GM12878 (cell line): ENCODE results near the gene AGPAT4. TPM values are rescaled to one million over a fixed set of nuclear protein-coding genes. Genes with fewer than 3 reads are reported as not detected.

Source experiments
- ATAC-seq: fragments of 200-7000 bp; cut with Tn5 transposase; 3 replicates; pipeline ENCODE4 v1.9.1; 2020; ENCODE audit warnings: mild to moderate bottlenecking, moderate library complexity
- BruUV-seq: library from RNA; stranded (reverse); fragments of 400-500 nt; replicated peaks from 2 replicates; lab custom pipeline; 2021; lab: Mats Ljungman, UMichigan
- CTCF ChIA-PET: fragments of 300-600 bp; sonication (Branson Sonifier 250); formaldehyde crosslinking; extraction: SDS; loops from one replicate; lab custom pipeline; 2021; ENCODE audit warnings: inconsistent platforms; lab: Yijun Ruan, JAX
- POLR2A ChIA-PET: fragments of 350-600 bp; formaldehyde crosslinking; extraction: SDS; loops from one replicate; lab custom pipeline; 2021; ENCODE audit warnings: inconsistent platforms; lab: Charles Lee
- RAD21 ChIA-PET: fragments of 300-600 bp; sonication (Branson Sonifier 250); formaldehyde crosslinking; loops from one replicate; lab custom pipeline; 2023; ENCODE audit warnings: antibody characterized with exemption; ENCODE audit not compliant: unreplicated experiment; lab: Charles Lee
- SMC1A ChIA-PET: fragments of 300-600 bp; sonication (Branson Sonifier 250); formaldehyde crosslinking; loops from one replicate; lab custom pipeline; 2023; ENCODE audit not compliant: unreplicated experiment, uncharacterized antibody; lab: Charles Lee
- DNase-seq: peaks from one replicate; pipeline ENCODE4 v3.0.0-alpha.2; 2011; ENCODE audit warnings: low read depth, low spot score
- FAIRE-seq: peaks from 3 replicates; lab custom pipeline; 2011; peaks lifted over from hg19 to GRCh38; lab: Jason Lieb, UNC
- H2AFZ ChIP-seq: 2 replicates; pipeline ENCODE4 v1.6.0; 2011; ENCODE audit warnings: low read depth, low read length, control low read depth; ENCODE audit not compliant: control insufficient read depth
- H3K27ac ChIP-seq: 2 replicates; pipeline ENCODE4 v1.5.1; 2011; ENCODE audit warnings: control low read depth; ENCODE audit not compliant: control insufficient read depth, insufficient read depth
- H3K27me3 ChIP-seq, 2 experiments: replicated peaks in 1 of 2; 2 replicates each; pipeline versions ENCODE4 v1.6.0 to v1.6.1; 2011; ENCODE audit warnings: low read length in 1 of 2; ENCODE audit not compliant: control insufficient read depth in 2 of 2, insufficient read depth in 2 of 2
- H3K36me3 ChIP-seq, 2 experiments: 2 replicates each; pipeline ENCODE4 v1.5.1; 2011; ENCODE audit warnings: low read length in 1 of 2; ENCODE audit not compliant: control insufficient read depth in 2 of 2, insufficient read depth in 2 of 2
- H3K4me1 ChIP-seq: 2 replicates; pipeline ENCODE4 v1.6.1; 2011; ENCODE audit warnings: mild to moderate bottlenecking, low read length, moderate library complexity, mixed read lengths; ENCODE audit not compliant: control insufficient read depth, insufficient read depth
- H3K4me2 ChIP-seq: 2 replicates; pipeline ENCODE4 v1.6.0; 2011; ENCODE audit warnings: control low read depth; ENCODE audit not compliant: control insufficient read depth, insufficient read depth
- H3K4me3 ChIP-seq: fragments of 200-600 bp; sonication (generic); 2 replicates; pipeline ENCODE4 v1.5.1; 2016
- H3K79me2 ChIP-seq: 2 replicates; pipeline ENCODE4 v1.6.0; 2011; ENCODE audit warnings: low read length; ENCODE audit not compliant: control insufficient read depth, insufficient read depth
- H3K9ac ChIP-seq: 2 replicates; pipeline ENCODE4 v1.8.0; 2011; ENCODE audit warnings: low read length, control low read depth, mixed read lengths; ENCODE audit not compliant: control insufficient read depth, insufficient read depth
- H3K9me3 ChIP-seq: replicated peaks from 3 replicates; pipeline ENCODE4 v1.5.1; 2011; ENCODE audit warnings: mild to moderate bottlenecking, low read length; ENCODE audit not compliant: control insufficient read depth, insufficient read depth
- H4K20me1 ChIP-seq: 2 replicates; pipeline ENCODE4 v1.6.0; 2011; ENCODE audit not compliant: control insufficient read depth, insufficient read depth
- CHD2 ChIP-seq: IDR thresholded peaks from 2 replicates; pipeline ENCODE4 v1.6.1; 2011; ENCODE audit warnings: low read depth, low read length, improper control_type of control experiment, borderline replicate concordance
- EED ChIP-seq: sonication (generic); IDR thresholded peaks from 2 replicates; pipeline ENCODE4 v1.6.1; 2016; ENCODE audit warnings: antibody characterized with exemption, low read depth
- EGR1 ChIP-seq, 2 experiments: IDR thresholded peaks; 1 replicate in 1 of 2; 2 replicates in 1 of 2; pipeline ENCODE4 v1.6.1; 2011 to 2012; ENCODE audit warnings: low read depth in 2 of 2, low read length in 2 of 2, borderline replicate concordance in 1 of 2, mild to moderate bottlenecking in 1 of 2, moderate library complexity in 1 of 2
- IKZF1 ChIP-seq: fragments of 450-650 bp; conservative IDR thresholded peaks from 2 replicates; pipeline ENCODE4 v1.6.1; 2017; ENCODE audit warnings: antibody characterized with exemption, mild to moderate bottlenecking
- JUNB ChIP-seq: IDR thresholded peaks from 2 replicates; pipeline ENCODE4 v1.6.1; 2016; ENCODE audit warnings: antibody characterized with exemption, mild to moderate bottlenecking
- MEF2A ChIP-seq: IDR thresholded peaks from 2 replicates; pipeline ENCODE4 v1.6.1; 2011; ENCODE audit warnings: low read depth, mild to moderate bottlenecking, low read length, moderate library complexity; ENCODE audit not compliant: insufficient read depth
- MXI1 ChIP-seq: fragments of 150-350 bp; IDR thresholded peaks from 2 replicates; pipeline ENCODE4 v1.6.1; 2011; ENCODE audit warnings: low read depth, mild to moderate bottlenecking, inconsistent platforms, low read length, improper control_type of control experiment
- PAX5 ChIP-seq: IDR thresholded peaks from 2 replicates; pipeline ENCODE4 v1.6.1; 2011; ENCODE audit warnings: low read depth, low read length, borderline replicate concordance
- POLR2AphosphoS5 ChIP-seq: IDR thresholded peaks from 2 replicates; pipeline ENCODE4 v1.6.1; 2011; ENCODE audit warnings: mild to moderate bottlenecking, low read length, inconsistent platforms
- POU2F2 ChIP-seq: IDR thresholded peaks from 3 replicates; pipeline ENCODE4 v1.6.1; 2011; ENCODE audit warnings: low read depth, mild to moderate bottlenecking, low read length, borderline replicate concordance
- RAD21 ChIP-seq: IDR thresholded peaks from 2 replicates; pipeline ENCODE4 v1.6.1; 2011; ENCODE audit warnings: mild to moderate bottlenecking, low read depth, low read length, moderate library complexity; ENCODE audit not compliant: insufficient read depth
- RFX5 ChIP-seq: IDR thresholded peaks from 2 replicates; pipeline ENCODE4 v1.6.1; 2011; ENCODE audit warnings: low read depth, low read length, improper control_type of control experiment
- USF1 ChIP-seq: IDR thresholded peaks from 2 replicates; pipeline ENCODE4 v1.6.1; 2011; ENCODE audit warnings: borderline replicate concordance, low read depth, mild to moderate bottlenecking, moderate library complexity, mixed read lengths, low read length; ENCODE audit not compliant: insufficient read depth; ENCODE audit errors: extremely low read length
- ZBTB40 ChIP-seq: fragments of 450-650 bp; IDR thresholded peaks from 2 replicates; pipeline ENCODE4 v1.6.1; 2016; ENCODE audit warnings: mild to moderate bottlenecking, moderate library complexity, borderline replicate concordance
- ZNF207 ChIP-seq: fragments of 450-650 bp; IDR thresholded peaks from 2 replicates; pipeline ENCODE4 v1.6.1; 2014; ENCODE audit warnings: antibody characterized with exemption, mild to moderate bottlenecking, borderline replicate concordance
- ZNF217 ChIP-seq: fragments of 450-650 bp; IDR thresholded peaks from 2 replicates; pipeline ENCODE4 v1.6.1; 2017; ENCODE audit warnings: antibody characterized with exemption, mild to moderate bottlenecking
- WGBS: methylation state at CpG from one replicate; pipeline ENCODE4 v1.1.6; 2016; ENCODE audit warnings: low lambda C conversion rate; ENCODE audit not compliant: insufficient replicate concordance, insufficient coverage; ENCODE audit errors: missing lambda C conversion rate; 5-methylcytosine and 5-hydroxymethylcytosine counted together
- in situ Hi-C: fragments of 300-500 bp; cut with MboI; formaldehyde crosslinking; loops from 9 replicates; pipeline ENCODE4 v1.14.3; 2018; ENCODE audit warnings: mixed read lengths
- intact Hi-C: fragments of 100-400 bp; cut with micrococcal nuclease; formaldehyde crosslinking; loops from one replicate; pipeline ENCODE4 v1.14.2; 2022; ENCODE audit not compliant: unreplicated experiment
- polyA plus RNA-seq, 11 experiments: library from polyadenylated mRNA; depleted of rRNA in 4 of 11; unstranded in 6 of 11; stranded (reverse) in 5 of 11; fragments of >200 nt; fragmentation: Nextera tagmentation in 4 of 11; fragmentation: Illumina TruSeq in 1 of 11; extraction: Ambion mirVana in 4 of 11; extraction: Trizol in 1 of 11; gene quantifications; 1 replicate in 1 of 11; 2 replicates in 10 of 11; pipeline versions ENCODE4 v1.2.1 to v1.2.3, GENCODE V29; 2011 to 2016; ENCODE audit warnings: inconsistent platforms in 2 of 11, missing spikeins in 2 of 11, low read depth in 1 of 11
- total RNA-seq, 4 experiments: library from RNA; depleted of rRNA in 3 of 4; stranded (reverse); fragments of >200 nt in 3 of 4; fragmentation: Illumina TruSeq in 1 of 4; extraction: Trizol in 1 of 4; gene quantifications; 2 replicates each; pipeline versions ENCODE4 v1.2.1 to v1.2.3, GENCODE V29; 2013 to 2021

The AGPAT4 gene
- total and polyA plus RNA-seq, 10 of the 15 experiments (the other 5 are each of a cell fraction or from before 2014, with no cell fraction given), result 0.34 to 2.2 (median 1.3) TPM

GRCh38 chr6:161135695-161136591 is 137.9 kb downstream of the AGPAT4 start:
- SMC1A ChIA-PET, result interaction anchor here (0.9 to 1.1 kb wide), 2 partner anchors 235 to 237 kb away, joined by 3 to 4 read pairs; no protein-coding TSS in a partner anchor
- Histone ChIP-seq H3K9ac (no peak overlapping the region), H3K79me2 (no peaks in the 10 kb centered on the region), H3K9me3 (no peaks in the 10 kb centered on the region), H3K4me1 (peaks cover 13% of the 10 kb centered on the region), H3K4me3 (no peak overlapping the region), H3K36me3 (no peaks in the 10 kb centered on the region; a peak in 2 of 4 replicates), H2AFZ (no peak overlapping the region), H3K4me2 (peak overlapping the region; percentile 31), H3K27ac (no peak overlapping the region), H3K27me3 (no peaks in the 10 kb centered on the region), H4K20me1 (no peaks in the 10 kb centered on the region)
- 68% methylated on average over 23 of the region's 23 CpGs for WGBS
- FAIRE-seq (no peak), ATAC-seq (peak; percentile 69), DNase-seq (peak; percentile 4)
- CTCF ChIA-PET, result interaction anchor here (0.6 to 1.0 kb wide), 3 partner anchors 144 to 235 kb away, joined by 3 read pairs; no protein-coding TSS in a partner anchor
- intact Hi-C loops, result no loop called here
- no TSS peak for BruUV-seq
- RAD21 ChIA-PET, result interaction anchor here (0.9 kb wide), 1 partner anchor 34 kb away, joined by 3 read pairs; no protein-coding TSS in a partner anchor
- in situ Hi-C loops, result loop anchor here (25.0 kb wide), 1 partner anchor 226 kb away; no protein-coding TSS in a partner anchor
- POLR2A ChIA-PET, result no interaction called here
- TF ChIP-seq ZBTB40 (no peak), USF1 (no peak), RFX5 (no peak), POLR2AphosphoS5 (no peak), MXI1 (no peak), EGR1 (IDR thresholded peaks at IDR 0.05; ENCODE audit: borderline replicate concordance in 1 of 2, low read depth in 2 of 2, low read length in 2 of 2) (no peak), PAX5 (peak; percentile 88), ZNF207 (no peak), CHD2 (no peak), IKZF1 (peak; percentile 37; the same call in 1 of the 2 replicates), MEF2A (no peak), POU2F2 (no peak), RAD21 (no peak), EED (no peak), ZNF217 (no peak), JUNB (no peak)
